Measurements from ENCODE around the gene LRP8. TPM values are rescaled to one million over a fixed set of nuclear protein-coding genes. Genes with fewer than 3 reads are reported as not detected.

LRP8 gene
- total and polyA plus RNA-seq, 9 of the 15 experiments (the other 6 are each of a cell fraction or from before 2014, with no cell fraction given): 7.1 to 56.1 (median 31.3) TPM

DNA sequence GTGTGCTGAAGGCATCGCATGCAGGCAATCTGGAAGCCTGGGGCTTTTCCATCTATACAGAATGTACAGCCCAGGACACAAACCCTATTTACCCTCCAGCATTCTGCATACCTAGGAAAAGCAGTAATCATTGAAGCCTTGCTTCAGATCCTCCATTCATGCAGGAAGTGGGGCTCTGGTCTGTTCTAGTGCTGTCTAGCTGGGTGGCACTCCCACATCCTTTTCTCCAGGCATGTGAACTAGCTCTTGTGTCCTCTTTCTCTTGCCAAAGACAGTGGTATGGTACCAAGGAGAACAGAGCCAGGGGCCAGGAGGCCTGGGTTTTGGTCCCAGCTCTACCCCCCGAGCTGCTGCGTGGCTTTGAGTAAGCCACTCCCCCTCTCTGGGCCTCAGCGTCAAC, 21.7 kb downstream of the LRP8 start:
- DNase-seq (ENCODE audit: extremely low read depth in 1 of 4, low spot score in 3 of 4) (no peak), FAIRE-seq (no peak), ATAC-seq (no peak)
- no peak overlapping the region for H3K27ac ChIP-seq (ENCODE audit: extremely low read depth, low read depth, low read length)
- H4K20me1 ChIP-seq (replicated peaks; ENCODE audit: control insufficient read depth, insufficient read depth, low read length): peaks cover 10% of the 10 kb centered on the region
- no peak overlapping the region for H3K4me2 ChIP-seq (ENCODE audit: insufficient read depth, low read length)
- ChIA-PET POLR2A (interaction anchor here (1.0 to 1.3 kb wide), 3 partner anchors 10 to 39 kb away, joined by 3 to 4 read pairs (median 3); no protein-coding TSS in a partner anchor), CTCF (ENCODE audit: low intra/inter-chr PET ratio) (no interaction called here)
- in situ Hi-C loops (cut with MboI) (no loop called here), intact Hi-C loops (cut with micrococcal nuclease) (no loop called here)
- no peak overlapping the region for H2AFZ ChIP-seq (ENCODE audit: low read depth, low read length)
- peak overlapping the region in 1 of 2 experiments; percentile 74; a peak in 2 of 4 replicates for H3K9ac ChIP-seq (ENCODE audit: insufficient read depth in 1 of 2, low read depth in 2 of 2, low read length in 2 of 2)
- BruUV-seq (replicated peaks): no TSS peak
- peaks cover 38% of the 10 kb centered on the region; the same call in 2 of the 3 replicates for H3K36me3 ChIP-seq (ENCODE audit: control insufficient read depth, insufficient read depth, low read length)
- peaks cover 15% of the 10 kb centered on the region for H3K79me2 ChIP-seq (ENCODE audit: control insufficient read depth, insufficient read depth, low read length)
- no peaks in the 10 kb centered on the region for H3K9me3 ChIP-seq (replicated peaks; ENCODE audit: control insufficient read depth, insufficient read depth, low read depth, low read length)
- 83% methylated on average over 4 of the region's 4 CpGs for WGBS (ENCODE audit: insufficient coverage, low coverage, missing lambda C conversion rate)
- peaks cover under 1% of the 10 kb centered on the region for H3K9me1 ChIP-seq (ENCODE audit: control insufficient read depth, insufficient read depth, low read length)
- H3K4me1 ChIP-seq (replicated peaks in 1 of 2; ENCODE audit: control insufficient read depth in 2 of 2, insufficient read depth in 2 of 2, low read length in 2 of 2): peaks cover 0 to 18% of the 10 kb centered on the region in 2 experiments; a peak in 2 of 5 replicates
- H3K27me3 ChIP-seq (ENCODE audit: control insufficient read depth in 2 of 2, insufficient read depth in 2 of 2, low read length in 2 of 2): no peaks in the 10 kb centered on the region
- no peak overlapping the region for H3K4me3 ChIP-seq
- TF ChIP-seq ZNF583 (CRISPR knock-in tag; IDR thresholded peaks at IDR 0.05) (no peak), CBX2 (IDR thresholded peaks at IDR 0.05; ENCODE audit: insufficient read depth, low read length, poor library complexity, severe bottlenecking) (no peak), ATF1 (CRISPR knock-in tag; IDR thresholded peaks at IDR 0.05) (no peak), ATF1 (tag; IDR thresholded peaks at IDR 0.05) (no peak), RFX1 (IDR thresholded peaks at IDR 0.05) (no peak), ZNF57 (CRISPR knock-in tag; IDR thresholded peaks at IDR 0.05) (no peak), CHCHD3 (CRISPR knock-in tag; IDR thresholded peaks at IDR 0.05) (no peak), E2F4 (CRISPR knock-in tag; IDR thresholded peaks at IDR 0.05; ENCODE audit: low read depth) (no peak), GATA2 (CRISPR knock-in tag; IDR thresholded peaks at IDR 0.05) (no peak), PCBP2 (IDR thresholded peaks at IDR 0.05; ENCODE audit: low read depth, low read length, poor library complexity, severe bottlenecking) (no peak), FOXP1 (CRISPR knock-in tag; IDR thresholded peaks at IDR 0.05) (no peak), CBFA2T2 (conservative IDR thresholded peaks at IDR 0.05) (no peak), CHD2 (IDR thresholded peaks at IDR 0.05; ENCODE audit: low read depth, low read length) (no peak), NR4A1 (CRISPR knock-in tag; IDR thresholded peaks at IDR 0.05) (no peak), NR4A1 (tag; IDR thresholded peaks at IDR 0.05) (no peak), CBFB (CRISPR knock-in tag; IDR thresholded peaks at IDR 0.05) (no peak), HBP1 (CRISPR knock-in tag; IDR thresholded peaks at IDR 0.05) (no peak), POLR2G (IDR thresholded peaks at IDR 0.05; ENCODE audit: low read depth, low read length) (no peak), MTF1 (CRISPR knock-in tag; IDR thresholded peaks at IDR 0.05; ENCODE audit: borderline replicate concordance) (no peak)
- TF ChIP-seq, protein P1, sequence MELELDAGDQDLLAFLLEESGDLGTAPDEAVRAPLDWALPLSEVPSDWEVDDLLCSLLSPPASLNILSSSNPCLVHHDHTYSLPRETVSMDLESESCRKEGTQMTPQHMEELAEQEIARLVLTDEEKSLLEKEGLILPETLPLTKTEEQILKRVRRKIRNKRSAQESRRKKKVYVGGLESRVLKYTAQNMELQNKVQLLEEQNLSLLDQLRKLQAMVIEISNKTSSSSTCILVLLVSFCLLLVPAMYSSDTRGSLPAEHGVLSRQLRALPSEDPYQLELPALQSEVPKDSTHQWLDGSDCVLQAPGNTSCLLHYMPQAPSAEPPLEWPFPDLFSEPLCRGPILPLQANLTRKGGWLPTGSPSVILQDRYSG (tag; conservative IDR thresholded peaks at IDR 0.05; ENCODE audit: low read depth): no peak
- TF ChIP-seq, protein P2, sequence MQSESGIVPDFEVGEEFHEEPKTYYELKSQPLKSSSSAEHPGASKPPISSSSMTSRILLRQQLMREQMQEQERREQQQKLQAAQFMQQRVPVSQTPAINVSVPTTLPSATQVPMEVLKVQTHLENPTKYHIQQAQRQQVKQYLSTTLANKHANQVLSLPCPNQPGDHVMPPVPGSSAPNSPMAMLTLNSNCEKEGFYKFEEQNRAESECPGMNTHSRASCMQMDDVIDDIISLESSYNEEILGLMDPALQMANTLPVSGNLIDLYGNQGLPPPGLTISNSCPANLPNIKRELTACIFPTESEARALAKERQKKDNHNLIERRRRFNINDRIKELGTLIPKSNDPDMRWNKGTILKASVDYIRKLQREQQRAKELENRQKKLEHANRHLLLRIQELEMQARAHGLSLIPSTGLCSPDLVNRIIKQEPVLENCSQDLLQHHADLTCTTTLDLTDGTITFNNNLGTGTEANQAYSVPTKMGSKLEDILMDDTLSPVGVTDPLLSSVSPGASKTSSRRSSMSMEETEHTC (IDR thresholded peaks at IDR 0.05): no peak

All from K562 (cell line).